ENCODE results near the gene DNMT3L.
A peak's percentile ranks its signal among the peaks of the same experiment; 100 is the strongest.

Gene DNMT3L

GRCh38 chr21:44271558-44272283 is 10.0 kb upstream of the DNMT3L start:
- FAIRE-seq (no peak), DNase-seq (ENCODE audit: insufficient read length, low spot score) (no peak)

DNA sequence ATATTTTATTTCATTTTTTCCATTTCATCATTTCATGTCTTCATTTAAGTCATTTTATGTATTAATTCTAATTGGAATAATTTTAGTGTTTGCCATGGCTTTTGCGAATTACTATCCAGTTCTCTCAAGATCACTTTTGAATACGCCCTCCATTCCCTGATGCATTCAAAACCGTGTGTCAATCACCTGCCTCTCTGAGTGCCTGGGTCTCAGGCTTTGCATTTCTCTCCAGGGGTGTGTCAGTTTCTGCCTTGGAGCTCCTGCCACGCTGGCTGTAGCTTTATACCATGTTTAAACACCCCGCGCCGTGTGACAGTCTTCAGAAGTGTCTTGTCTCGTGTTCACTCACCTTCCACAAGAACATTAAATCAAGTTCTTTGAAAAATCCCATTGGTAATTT is 7.4 kb upstream of the DNMT3L start:
- no peak for FAIRE-seq
- no peak for DNase-seq (ENCODE audit: insufficient read length, low spot score)
- TF ChIP-seq, protein P1, sequence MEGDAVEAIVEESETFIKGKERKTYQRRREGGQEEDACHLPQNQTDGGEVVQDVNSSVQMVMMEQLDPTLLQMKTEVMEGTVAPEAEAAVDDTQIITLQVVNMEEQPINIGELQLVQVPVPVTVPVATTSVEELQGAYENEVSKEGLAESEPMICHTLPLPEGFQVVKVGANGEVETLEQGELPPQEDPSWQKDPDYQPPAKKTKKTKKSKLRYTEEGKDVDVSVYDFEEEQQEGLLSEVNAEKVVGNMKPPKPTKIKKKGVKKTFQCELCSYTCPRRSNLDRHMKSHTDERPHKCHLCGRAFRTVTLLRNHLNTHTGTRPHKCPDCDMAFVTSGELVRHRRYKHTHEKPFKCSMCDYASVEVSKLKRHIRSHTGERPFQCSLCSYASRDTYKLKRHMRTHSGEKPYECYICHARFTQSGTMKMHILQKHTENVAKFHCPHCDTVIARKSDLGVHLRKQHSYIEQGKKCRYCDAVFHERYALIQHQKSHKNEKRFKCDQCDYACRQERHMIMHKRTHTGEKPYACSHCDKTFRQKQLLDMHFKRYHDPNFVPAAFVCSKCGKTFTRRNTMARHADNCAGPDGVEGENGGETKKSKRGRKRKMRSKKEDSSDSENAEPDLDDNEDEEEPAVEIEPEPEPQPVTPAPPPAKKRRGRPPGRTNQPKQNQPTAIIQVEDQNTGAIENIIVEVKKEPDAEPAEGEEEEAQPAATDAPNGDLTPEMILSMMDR (IDR thresholded peaks at IDR 0.05; ENCODE audit: insufficient read depth, missing control alignments), result no peak

More at GRCh38 chr21:44271558-44272283, 10.0 kb upstream of the DNMT3L start:
- TF ChIP-seq, protein P1 (IDR thresholded peaks at IDR 0.05; ENCODE audit: insufficient read depth, missing control alignments), result no peak

- FAIRE-seq, result no peak
- TF ChIP-seq, protein P1 (IDR thresholded peaks at IDR 0.05; ENCODE audit: insufficient read depth, missing control alignments), result no peak
- DNase-seq (ENCODE audit: insufficient read length, low spot score), result no peak
Observed at GRCh38 chr21:44267655-44268142, 6.0 kb upstream of the DNMT3L start.

DNA sequence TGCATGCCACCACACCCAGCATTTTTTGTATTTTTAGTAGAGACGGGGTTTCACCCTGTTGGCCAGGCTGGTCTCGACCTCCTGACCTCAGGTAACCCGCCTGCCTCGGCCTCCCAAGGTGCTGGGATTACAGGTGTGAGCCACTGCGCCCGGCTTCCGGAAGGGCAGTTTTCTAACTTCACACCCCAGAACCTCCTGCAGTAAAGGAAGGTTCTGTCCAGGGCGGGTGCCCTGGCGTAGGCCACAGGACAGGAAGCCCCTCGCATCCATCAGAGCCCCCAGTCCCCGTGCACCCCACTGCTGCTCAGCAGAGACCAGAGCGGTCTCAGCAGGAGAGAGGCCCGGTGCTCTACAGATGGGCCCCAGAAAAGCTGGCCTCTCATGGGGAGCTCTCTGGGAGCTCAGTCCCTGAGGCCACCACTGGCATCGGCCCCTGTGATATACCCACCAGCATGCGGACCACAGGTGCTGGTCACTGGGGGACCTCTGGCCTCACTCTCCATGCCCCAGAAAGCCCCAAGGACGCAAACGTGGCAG is 4.1 kb upstream of the DNMT3L start:
- no peak for DNase-seq (ENCODE audit: insufficient read length, low spot score)
- TF ChIP-seq, protein P1 (IDR thresholded peaks at IDR 0.05; ENCODE audit: insufficient read depth, missing control alignments), result no peak
- FAIRE-seq, result no peak

DNA sequence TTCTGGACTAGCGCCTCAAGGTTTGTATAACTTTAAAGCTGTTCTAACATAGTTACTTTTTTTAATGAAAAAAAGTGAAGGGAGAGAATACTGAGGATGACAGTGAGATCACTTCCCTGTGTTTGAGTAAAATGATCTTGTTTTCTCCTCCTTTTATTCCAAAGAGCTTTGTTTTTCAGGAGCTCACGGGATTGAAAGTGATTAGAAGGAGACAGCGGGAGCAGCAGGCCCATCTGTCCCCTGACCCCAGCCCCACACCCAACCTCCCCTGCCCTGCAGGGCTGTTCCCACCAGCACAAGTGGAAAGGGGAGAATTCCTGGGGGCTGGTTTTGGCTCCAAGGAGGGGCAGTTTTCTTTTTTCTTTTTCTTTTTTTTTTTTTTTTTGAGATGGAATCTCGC is 2.1 kb upstream of the DNMT3L start:
- FAIRE-seq (no peak), DNase-seq (ENCODE audit: insufficient read length, low spot score) (peak; percentile 79)
- TF ChIP-seq, protein P1 (IDR thresholded peaks at IDR 0.05; ENCODE audit: insufficient read depth, missing control alignments), result no peak

- FAIRE-seq (no peak), DNase-seq (ENCODE audit: insufficient read length, low spot score) (no peak)
- TF ChIP-seq, protein P1 (IDR thresholded peaks at IDR 0.05; ENCODE audit: insufficient read depth, missing control alignments), result no peak
Observed at GRCh38 chr21:44263221-44263760, 1.6 kb upstream of the DNMT3L start.

Measured in D721Med (cell line).